ENCODE data around the gene SELENOT. TPM values are rescaled to one million over a fixed set of nuclear protein-coding genes. Genes with fewer than 3 reads are reported as not detected.

Gene SELENOT
- total and polyA plus RNA-seq, 7 donors, result 52.9 to 126 (median 80.4) TPM

- Histone ChIP-seq H3K27ac (no peak overlapping the region), H3K4me1 (no peaks in the 10 kb centered on the region), H3K4me3 (no peak overlapping the region), H3K36me3 (no peaks in the 10 kb centered on the region), H3K27me3 (no peaks in the 10 kb centered on the region), H3K9me3 (no peaks in the 10 kb centered on the region)
- DNase-seq, result no peak
- 70 to 82% methylated on average over 5 of the region's 5 CpGs for WGBS, 2 donors
- intact Hi-C loops (cut with DNase I), result no loop called here
- TF ChIP-seq EP300 (IDR thresholded peaks at IDR 0.05) (no peak), POLR2A (IDR thresholded peaks at IDR 0.05) (no peak), POLR2AphosphoS5 (IDR thresholded peaks at IDR 0.05) (no peak), CTCF (IDR thresholded peaks at IDR 0.05) (no peak)
These were observed 36.1 kb downstream of the SELENOT start for GRCh38 chr3:150639262-150639661.

GRCh38 chr3:150640256-150640655, 37.1 kb downstream of the SELENOT start:
- Histone ChIP-seq H3K36me3 (no peaks in the 10 kb centered on the region), H3K4me1 (no peaks in the 10 kb centered on the region), H3K4me3 (no peak overlapping the region), H3K9me3 (no peaks in the 10 kb centered on the region), H3K27me3 (no peaks in the 10 kb centered on the region), H3K27ac (no peak overlapping the region)
- no peak for DNase-seq
- 97 to 98% methylated on average over 12 of the region's 12 CpGs for WGBS, 2 donors
- no peak for TF ChIP-seq POLR2A (IDR thresholded peaks at IDR 0.05)
- no peak for TF ChIP-seq CTCF (IDR thresholded peaks at IDR 0.05)
- no peak for TF ChIP-seq EP300 (IDR thresholded peaks at IDR 0.05)
- no peak for TF ChIP-seq POLR2AphosphoS5 (IDR thresholded peaks at IDR 0.05)
- intact Hi-C loops (cut with DNase I), result no loop called here

GRCh38 chr3:150653110-150653561, 50.0 kb downstream of the SELENOT start:
- Histone ChIP-seq H3K4me3 (no peak overlapping the region), H3K27me3 (no peaks in the 10 kb centered on the region), H3K9me3 (no peaks in the 10 kb centered on the region), H3K36me3 (no peaks in the 10 kb centered on the region), H3K27ac (no peak overlapping the region), H3K4me1 (no peaks in the 10 kb centered on the region)
- WGBS, 2 donors, result 76 to 83% methylated on average over 4 of the region's 4 CpGs
- TF ChIP-seq CTCF (IDR thresholded peaks at IDR 0.05), result no peak
- TF ChIP-seq POLR2A (IDR thresholded peaks at IDR 0.05), result no peak
- no peak for TF ChIP-seq POLR2AphosphoS5 (IDR thresholded peaks at IDR 0.05)
- TF ChIP-seq EP300 (IDR thresholded peaks at IDR 0.05), result no peak
- intact Hi-C loops (cut with DNase I), result no loop called here
- DNase-seq, result no peak

- Histone ChIP-seq H3K27ac (no peak overlapping the region), H3K36me3 (no peaks in the 10 kb centered on the region), H3K9me3 (no peaks in the 10 kb centered on the region), H3K27me3 (no peaks in the 10 kb centered on the region), H3K4me1 (no peaks in the 10 kb centered on the region), H3K4me3 (no peak overlapping the region)
- intact Hi-C loops (cut with DNase I), result no loop called here
- no peak for DNase-seq
- no peak for TF ChIP-seq POLR2A (IDR thresholded peaks at IDR 0.05)
- TF ChIP-seq EP300 (IDR thresholded peaks at IDR 0.05), result no peak
- TF ChIP-seq CTCF (IDR thresholded peaks at IDR 0.05), result no peak
- no peak for TF ChIP-seq POLR2AphosphoS5 (IDR thresholded peaks at IDR 0.05)
- WGBS, 2 donors, result 68 to 79% methylated on average over 4 of the region's 4 CpGs
These were observed 53.2 kb downstream of the SELENOT start for GRCh38 chr3:150656316-150656715.

Data from sigmoid colon (tissue), 7 donors.